IPS-18a (cell line): ENCODE results near the gene TMEM14A.
"Not testable (repeated sequence)": the region's sequence is repeated elsewhere in the genome, so short reads cannot be mapped to it uniquely, and the experiment has no call there.

ENCODE experiments used
- H3K27ac ChIP-seq: one replicate; pipeline ENCODE4 v1.5.1; 2013; ENCODE audit warnings: low read length
- H3K27me3 ChIP-seq: one replicate; pipeline ENCODE4 v1.6.1; 2013; ENCODE audit warnings: mild to moderate bottlenecking, low read length; ENCODE audit not compliant: control insufficient read depth, insufficient read depth
- H3K36me3 ChIP-seq: one replicate; pipeline ENCODE4 v1.6.1; 2013; ENCODE audit warnings: low read depth, low read length; ENCODE audit not compliant: control insufficient read depth
- H3K4me1 ChIP-seq: one replicate; pipeline ENCODE4 v1.6.1; 2013; ENCODE audit warnings: low read depth, low read length; ENCODE audit not compliant: control insufficient read depth
- H3K4me3 ChIP-seq: one replicate; pipeline ENCODE4 v1.5.1; 2013; ENCODE audit warnings: low read length
- H3K9ac ChIP-seq: one replicate; pipeline ENCODE4 v1.6.1; 2013; ENCODE audit warnings: mild to moderate bottlenecking, low read length, moderate library complexity
- H3K9me3 ChIP-seq: one replicate; pipeline ENCODE4 v1.6.1; 2013; ENCODE audit warnings: low read depth, low read length; ENCODE audit not compliant: control insufficient read depth

TMEM14A gene

DNA sequence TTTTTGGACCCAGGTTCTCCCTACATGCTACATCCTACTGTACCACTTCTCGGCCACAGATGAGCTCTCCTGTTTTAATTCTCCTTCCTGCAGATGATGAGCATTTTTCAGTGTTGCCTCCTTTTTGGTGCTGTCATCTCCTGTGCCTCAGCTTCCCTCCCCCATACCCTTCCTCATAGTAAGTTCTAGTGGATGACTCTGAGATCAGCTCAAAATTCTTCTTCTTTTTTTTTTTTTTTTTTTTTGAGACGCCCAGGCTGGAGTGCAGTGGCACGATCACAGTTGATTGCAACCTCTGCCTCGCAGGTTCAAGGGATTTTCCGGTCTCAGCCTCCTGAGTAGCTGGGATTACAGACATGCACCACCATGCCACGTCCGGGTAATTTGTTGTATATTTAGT is 3.8 kb downstream of the TMEM14A start:
- Histone ChIP-seq H3K9ac (no peak overlapping the region), H3K27ac (no peak overlapping the region), H3K4me1 (peaks cover 18% of the 10 kb centered on the region), H3K27me3 (peaks cover 15% of the 10 kb centered on the region), H3K4me3 (no peak overlapping the region), H3K9me3 (no peaks in the 10 kb centered on the region), H3K36me3 (no peaks in the 10 kb centered on the region)

DNA sequence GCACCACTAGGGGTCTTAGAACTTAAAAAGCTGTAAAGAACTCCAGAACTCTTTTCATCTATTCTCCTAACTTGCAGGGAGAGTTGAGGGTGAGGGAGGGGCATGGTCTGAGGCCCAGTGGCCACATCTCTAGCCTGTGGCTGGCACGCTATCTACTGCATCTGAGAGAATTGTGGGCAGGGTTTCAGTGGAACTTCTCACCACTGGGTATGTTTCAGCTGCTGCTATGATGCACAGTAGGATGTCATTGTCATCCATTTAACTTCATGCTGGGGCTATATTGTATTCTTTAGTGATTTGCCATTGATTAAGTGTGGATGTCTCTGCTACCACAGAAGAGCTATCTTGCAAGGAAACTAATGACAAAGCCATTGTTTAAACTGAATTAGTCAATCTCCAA is 4.5 kb downstream of the TMEM14A start:
- no peak overlapping the region for H3K9ac ChIP-seq
- H3K36me3 ChIP-seq, result no peaks in the 10 kb centered on the region
- H3K27me3 ChIP-seq, result peaks cover 15% of the 10 kb centered on the region
- H3K27ac ChIP-seq, result no peak overlapping the region
- peaks cover 18% of the 10 kb centered on the region for H3K4me1 ChIP-seq
- no peaks in the 10 kb centered on the region for H3K9me3 ChIP-seq
- H3K4me3 ChIP-seq, result no peak overlapping the region

DNA sequence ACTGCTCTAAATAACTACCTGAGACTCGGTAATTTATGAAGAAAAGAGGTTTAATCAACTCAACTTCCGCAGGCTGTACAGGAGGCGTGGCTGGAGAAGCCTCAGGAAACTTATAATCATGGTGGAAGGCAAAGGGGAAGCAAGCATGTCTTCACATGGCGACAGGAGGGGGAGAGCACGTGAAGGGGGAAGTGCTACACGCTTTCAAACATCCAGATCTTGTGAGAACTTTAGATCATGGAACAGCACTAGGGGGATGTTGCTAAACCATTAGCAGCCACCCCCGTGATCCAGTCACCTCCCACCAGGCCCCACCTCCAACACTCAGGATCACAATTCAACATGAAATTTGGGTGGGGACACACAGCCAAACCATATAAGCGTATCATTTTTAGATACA is 5.7 kb downstream of the TMEM14A start:
- peaks cover 14% of the 10 kb centered on the region for H3K4me1 ChIP-seq
- not testable (repeated sequence) for H3K36me3 ChIP-seq, H3K27me3 ChIP-seq

DNA sequence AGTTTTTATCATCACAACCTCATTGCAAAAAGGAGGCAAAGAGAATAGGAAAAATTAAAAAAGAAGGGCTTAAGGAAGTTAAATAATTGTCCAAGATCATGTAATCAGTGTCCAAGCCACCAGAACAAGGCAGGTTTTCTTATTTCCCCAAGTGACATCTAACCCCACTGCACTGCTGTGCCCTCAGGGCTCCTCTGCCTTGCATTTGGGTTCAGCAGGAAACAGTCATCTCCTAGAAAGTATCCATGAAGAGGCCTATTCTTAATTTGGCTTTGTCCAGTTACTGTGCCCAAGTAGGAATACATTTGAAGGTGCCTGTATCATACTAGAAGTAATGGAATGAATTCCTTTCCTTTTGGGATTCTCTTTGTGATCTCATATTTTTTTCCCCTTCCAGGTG is 10.5 kb downstream of the TMEM14A start:
- no peaks in the 10 kb centered on the region for H3K36me3 ChIP-seq
- H3K27ac ChIP-seq, result no peak overlapping the region
- no peaks in the 10 kb centered on the region for H3K9me3 ChIP-seq
- H3K9ac ChIP-seq, result no peak overlapping the region
- H3K4me1 ChIP-seq, result no peaks in the 10 kb centered on the region
- no peaks in the 10 kb centered on the region for H3K27me3 ChIP-seq
- no peak overlapping the region for H3K4me3 ChIP-seq

More for the DNA sequence above, 5.7 kb downstream of the TMEM14A start:
- H3K9me3 ChIP-seq, H3K9ac ChIP-seq, H3K4me3 ChIP-seq, H3K27ac ChIP-seq: not testable (repeated sequence)

DNA sequence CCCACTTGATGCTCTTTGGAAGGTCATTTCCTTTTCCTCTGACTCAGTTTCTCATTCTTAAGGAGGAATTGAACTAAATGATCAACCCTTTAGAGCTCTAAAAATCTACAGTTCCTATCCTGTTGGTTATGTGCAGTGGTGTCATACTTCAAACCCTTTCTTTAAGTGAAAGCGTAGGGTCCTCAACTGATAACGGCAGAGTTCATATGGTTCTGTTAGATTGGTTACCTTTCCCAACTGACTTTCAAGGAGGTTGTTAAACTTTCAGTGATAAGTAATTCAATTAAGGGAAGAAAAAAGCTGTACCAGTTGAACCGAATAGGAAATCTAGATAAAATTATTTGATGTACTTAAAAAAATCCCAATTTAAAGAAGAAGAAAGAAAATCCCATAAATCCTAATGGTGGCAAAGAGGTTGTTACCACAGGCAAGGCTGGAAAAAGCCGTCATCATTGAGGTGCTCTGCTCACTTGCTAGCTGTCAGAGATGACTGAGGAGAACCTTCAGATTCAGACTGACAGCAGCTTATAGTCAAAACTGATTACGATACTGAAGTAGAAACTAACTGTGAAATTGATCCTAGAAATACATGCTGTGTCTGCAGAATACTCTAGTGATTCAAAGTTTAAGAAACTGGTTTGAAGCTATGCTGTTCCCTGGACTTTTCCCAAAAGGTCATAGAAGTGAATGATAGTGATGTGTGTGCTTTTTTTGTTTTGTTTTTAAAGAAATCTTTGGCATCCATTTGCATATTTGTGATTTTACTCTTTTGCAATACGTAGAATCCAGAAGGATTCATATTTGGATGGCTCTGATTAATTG is 16.2 kb downstream of the TMEM14A start:
- H3K4me3 ChIP-seq, result no peak overlapping the region
- no peak overlapping the region for H3K27ac ChIP-seq
- H3K9me3 ChIP-seq, result no peaks in the 10 kb centered on the region
- peaks cover 4% of the 10 kb centered on the region for H3K4me1 ChIP-seq
- H3K9ac ChIP-seq, result no peak overlapping the region
- H3K27me3 ChIP-seq, result no peaks in the 10 kb centered on the region
- no peaks in the 10 kb centered on the region for H3K36me3 ChIP-seq

DNA sequence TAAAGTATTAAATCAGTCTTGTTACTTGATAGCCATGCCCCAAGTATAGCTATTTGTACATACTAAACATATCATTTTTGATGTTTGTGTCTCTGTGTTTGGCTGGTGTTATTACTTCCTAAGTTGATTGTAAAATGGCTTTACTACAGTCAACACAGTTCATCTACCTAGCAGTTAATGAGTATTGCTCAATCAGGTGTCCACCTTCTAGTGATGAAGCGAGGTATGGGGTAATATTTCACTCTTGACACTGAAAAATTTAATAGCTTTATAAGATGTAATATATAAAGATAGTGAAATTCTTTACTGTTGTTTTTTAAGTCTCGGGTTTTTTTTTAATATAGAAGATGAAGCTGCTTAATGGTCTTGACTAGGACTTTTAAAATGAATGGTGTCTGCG is 18.9 kb downstream of the TMEM14A start:
- no peaks in the 10 kb centered on the region for H3K36me3 ChIP-seq
- H3K27ac ChIP-seq, result no peak overlapping the region
- H3K4me1 ChIP-seq, result peaks cover 4% of the 10 kb centered on the region
- no peaks in the 10 kb centered on the region for H3K27me3 ChIP-seq
- no peaks in the 10 kb centered on the region for H3K9me3 ChIP-seq
- H3K9ac ChIP-seq, result no peak overlapping the region
- H3K4me3 ChIP-seq, result no peak overlapping the region

DNA sequence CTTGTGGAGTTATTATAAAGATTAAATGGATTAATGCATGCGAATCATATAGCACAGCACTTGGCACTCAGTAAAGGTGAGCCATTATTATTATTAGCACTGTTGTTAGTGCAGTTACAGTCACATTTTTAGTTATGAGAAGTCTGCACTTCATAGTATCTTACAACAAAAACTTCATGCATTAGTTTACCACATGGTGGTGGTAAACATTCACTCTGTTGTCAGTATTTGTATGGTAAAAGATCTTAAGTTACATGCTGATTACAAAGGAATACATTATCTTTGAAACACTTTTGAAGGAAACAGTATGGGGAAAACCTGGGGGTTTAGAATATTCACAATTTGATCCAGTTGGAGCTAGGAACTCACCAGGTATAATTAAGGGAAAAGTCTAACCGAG is 20.8 kb downstream of the TMEM14A start:
- H3K27ac ChIP-seq, result no peak overlapping the region
- H3K36me3 ChIP-seq, result no peaks in the 10 kb centered on the region
- H3K27me3 ChIP-seq, result no peaks in the 10 kb centered on the region
- H3K4me1 ChIP-seq, result peaks cover 4% of the 10 kb centered on the region
- no peaks in the 10 kb centered on the region for H3K9me3 ChIP-seq
- no peak overlapping the region for H3K4me3 ChIP-seq
- H3K9ac ChIP-seq, result no peak overlapping the region

DNA sequence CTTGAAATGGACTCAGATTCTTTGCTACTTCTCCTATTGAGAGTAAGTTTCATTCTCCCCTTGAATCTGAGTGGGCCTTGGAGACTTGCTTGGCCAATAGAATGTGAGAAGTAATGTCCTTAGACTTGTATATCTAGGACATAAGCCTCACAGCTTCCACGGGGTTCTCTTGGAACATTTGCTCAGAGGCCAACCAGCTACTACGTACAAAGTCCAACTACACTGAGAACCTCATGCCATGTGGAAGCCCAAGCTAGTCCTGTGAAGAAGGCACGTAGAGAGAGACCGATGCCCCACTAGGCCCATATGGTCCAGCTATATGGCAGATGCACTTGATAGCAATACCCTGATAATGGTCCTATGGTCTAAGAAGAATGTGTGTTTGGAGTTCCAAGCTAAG is 22.9 kb downstream of the TMEM14A start:
- Histone ChIP-seq H3K4me1 (peaks cover 4% of the 10 kb centered on the region), H3K9me3 (no peaks in the 10 kb centered on the region), H3K27ac (no peak overlapping the region), H3K9ac (no peak overlapping the region), H3K27me3 (no peaks in the 10 kb centered on the region), H3K4me3 (no peak overlapping the region), H3K36me3 (no peaks in the 10 kb centered on the region)

DNA sequence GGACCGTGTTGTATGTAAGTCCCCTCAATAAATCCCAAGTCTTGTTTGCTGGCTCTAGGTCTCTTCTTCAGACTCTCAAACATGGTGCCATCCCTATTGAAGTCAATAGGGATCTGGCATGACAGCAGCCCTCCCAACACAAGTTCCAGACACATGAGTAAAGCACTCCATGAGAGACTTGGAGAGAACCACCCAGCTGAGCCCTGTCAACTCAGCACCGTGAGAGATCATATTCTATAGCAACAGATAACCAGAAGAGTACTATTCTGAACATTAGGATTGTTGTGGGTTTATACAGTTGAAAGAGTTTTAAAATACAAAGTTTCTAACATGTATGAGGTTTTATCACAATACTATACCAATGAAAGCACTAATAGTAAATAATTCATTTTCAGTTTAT is 23.5 kb downstream of the TMEM14A start:
- Histone ChIP-seq H3K36me3 (no peaks in the 10 kb centered on the region), H3K27me3 (no peaks in the 10 kb centered on the region), H3K4me3 (no peak overlapping the region), H3K27ac (no peak overlapping the region), H3K4me1 (peaks cover 4% of the 10 kb centered on the region), H3K9ac (no peak overlapping the region), H3K9me3 (no peaks in the 10 kb centered on the region)

DNA sequence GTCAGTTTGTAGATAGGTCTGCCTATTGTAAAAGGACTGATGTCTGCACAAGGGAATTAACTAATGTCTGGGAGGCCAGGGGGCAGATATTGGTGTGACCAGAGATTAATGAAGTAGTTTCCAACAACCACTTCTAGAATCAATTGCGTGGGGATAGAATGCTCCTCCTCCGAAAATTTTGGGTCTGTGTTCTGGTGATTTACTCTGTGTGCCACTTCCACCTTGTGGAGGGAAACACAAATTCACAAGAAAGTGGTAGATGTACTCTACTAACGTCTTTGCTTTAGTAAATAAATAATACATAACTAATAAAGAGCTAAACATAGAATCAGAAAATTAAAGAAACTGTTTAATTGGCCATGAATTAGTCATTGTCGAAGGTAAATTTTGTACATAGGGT is 25.5 kb downstream of the TMEM14A start:
- Histone ChIP-seq H3K27me3 (no peaks in the 10 kb centered on the region), H3K27ac (no peak overlapping the region), H3K36me3 (no peaks in the 10 kb centered on the region), H3K9ac (no peak overlapping the region), H3K4me1 (peaks cover 4% of the 10 kb centered on the region), H3K9me3 (no peaks in the 10 kb centered on the region), H3K4me3 (no peak overlapping the region)

DNA sequence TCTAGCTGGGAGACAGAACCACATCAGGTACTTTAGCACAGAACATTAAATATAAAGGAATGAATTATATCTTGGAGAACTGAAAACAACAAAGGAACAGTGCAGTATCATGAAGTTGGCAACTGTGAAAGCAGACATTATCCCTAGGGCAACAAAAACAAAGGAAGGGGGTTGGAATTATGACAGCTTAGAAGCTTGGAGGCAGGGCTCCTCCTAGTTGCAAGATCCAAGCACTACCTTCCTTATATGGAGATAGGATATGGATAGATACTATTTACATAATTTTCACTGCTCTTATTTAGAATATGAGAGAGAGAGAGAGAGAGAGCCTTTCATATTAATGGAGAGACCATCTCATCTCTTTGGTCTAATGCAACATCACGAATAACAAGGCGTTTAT is 27.0 kb downstream of the TMEM14A start:
- H3K27me3 ChIP-seq, result no peaks in the 10 kb centered on the region
- H3K4me1 ChIP-seq, result no peaks in the 10 kb centered on the region
- no peak overlapping the region for H3K9ac ChIP-seq
- no peak overlapping the region for H3K27ac ChIP-seq
- no peak overlapping the region for H3K4me3 ChIP-seq
- no peaks in the 10 kb centered on the region for H3K9me3 ChIP-seq
- no peaks in the 10 kb centered on the region for H3K36me3 ChIP-seq

DNA sequence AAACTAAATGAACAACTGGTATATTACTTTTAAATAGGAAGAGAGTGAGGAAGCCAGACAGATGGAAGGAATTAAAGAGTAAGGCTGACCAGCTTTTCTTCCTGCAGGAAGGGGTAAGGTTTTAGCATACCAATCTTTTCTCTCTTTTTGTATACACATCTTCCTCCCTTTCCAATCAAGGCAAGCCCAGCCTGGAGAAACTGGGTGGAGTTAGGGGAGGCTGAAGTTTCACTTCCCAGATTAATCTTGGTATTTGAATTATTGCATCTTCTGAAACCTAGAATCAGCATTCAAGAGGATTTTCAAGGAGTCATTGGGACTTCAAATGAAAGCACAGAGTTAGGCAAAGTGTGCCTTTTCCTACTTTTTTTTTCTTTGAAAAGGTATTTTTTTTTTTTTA is 33.1 kb downstream of the TMEM14A start:
- Histone ChIP-seq H3K27me3 (no peaks in the 10 kb centered on the region), H3K4me3 (no peak overlapping the region), H3K9ac (no peak overlapping the region), H3K9me3 (peaks cover 5% of the 10 kb centered on the region), H3K36me3 (no peaks in the 10 kb centered on the region), H3K4me1 (no peaks in the 10 kb centered on the region), H3K27ac (no peak overlapping the region)
